ENCODE results near the gene GPHN. TPM values are rescaled to one million over a fixed set of nuclear protein-coding genes. Genes with fewer than 3 reads are reported as not detected.
A peak's percentile ranks its signal among the peaks of the same experiment; 100 is the strongest.

GPHN gene
- total RNA-seq, 4 donors from 2014 or later: 16.7 to 34.8 (median 27.0) TPM

GRCh38 chr14:66610154-66610563, 102.2 kb downstream of the GPHN start:
- Histone ChIP-seq H3K4me3 (no peak overlapping the region), H3K27me3 (no peaks in the 10 kb centered on the region), H3K9me3 (peaks cover 4% of the 10 kb centered on the region), H3K4me1 (no peaks in the 10 kb centered on the region), H3K36me3 (no peaks in the 10 kb centered on the region), H3K27ac (no peak overlapping the region)
- TF ChIP-seq, protein P1, sequence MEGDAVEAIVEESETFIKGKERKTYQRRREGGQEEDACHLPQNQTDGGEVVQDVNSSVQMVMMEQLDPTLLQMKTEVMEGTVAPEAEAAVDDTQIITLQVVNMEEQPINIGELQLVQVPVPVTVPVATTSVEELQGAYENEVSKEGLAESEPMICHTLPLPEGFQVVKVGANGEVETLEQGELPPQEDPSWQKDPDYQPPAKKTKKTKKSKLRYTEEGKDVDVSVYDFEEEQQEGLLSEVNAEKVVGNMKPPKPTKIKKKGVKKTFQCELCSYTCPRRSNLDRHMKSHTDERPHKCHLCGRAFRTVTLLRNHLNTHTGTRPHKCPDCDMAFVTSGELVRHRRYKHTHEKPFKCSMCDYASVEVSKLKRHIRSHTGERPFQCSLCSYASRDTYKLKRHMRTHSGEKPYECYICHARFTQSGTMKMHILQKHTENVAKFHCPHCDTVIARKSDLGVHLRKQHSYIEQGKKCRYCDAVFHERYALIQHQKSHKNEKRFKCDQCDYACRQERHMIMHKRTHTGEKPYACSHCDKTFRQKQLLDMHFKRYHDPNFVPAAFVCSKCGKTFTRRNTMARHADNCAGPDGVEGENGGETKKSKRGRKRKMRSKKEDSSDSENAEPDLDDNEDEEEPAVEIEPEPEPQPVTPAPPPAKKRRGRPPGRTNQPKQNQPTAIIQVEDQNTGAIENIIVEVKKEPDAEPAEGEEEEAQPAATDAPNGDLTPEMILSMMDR (IDR thresholded peaks at IDR 0.05): no peak
- TF ChIP-seq POLR2A (IDR thresholded peaks at IDR 0.05) (no peak), POLR2AphosphoS5 (IDR thresholded peaks at IDR 0.05) (no peak), EP300 (IDR thresholded peaks at IDR 0.05) (no peak)
- WGBS: 78% methylated on average over 4 of the region's 4 CpGs
- DNase-seq (ENCODE audit: low spot score in 2 of 2): no peak

- Histone ChIP-seq H3K4me1 (no peaks in the 10 kb centered on the region), H3K9me3 (peaks cover 4% of the 10 kb centered on the region), H3K36me3 (no peaks in the 10 kb centered on the region), H3K27me3 (no peaks in the 10 kb centered on the region), H3K27ac (no peak overlapping the region), H3K4me3 (no peak overlapping the region)
- no peak for DNase-seq (ENCODE audit: low spot score in 2 of 2)
- 94% methylated on average over 2 of the region's 2 CpGs for WGBS
- TF ChIP-seq POLR2AphosphoS5 (IDR thresholded peaks at IDR 0.05): no peak
- TF ChIP-seq EP300 (IDR thresholded peaks at IDR 0.05): no peak
- TF ChIP-seq, protein P1 (IDR thresholded peaks at IDR 0.05): no peak
- TF ChIP-seq POLR2A (IDR thresholded peaks at IDR 0.05): no peak
Observed at GRCh38 chr14:66613344-66613743, 105.4 kb downstream of the GPHN start.

GRCh38 chr14:66619952-66620351, 112.0 kb downstream of the GPHN start:
- no peak for DNase-seq (ENCODE audit: low spot score in 2 of 2)
- Histone ChIP-seq H3K27ac (no peak overlapping the region), H3K36me3 (no peaks in the 10 kb centered on the region), H3K4me3 (no peak overlapping the region), H3K4me1 (no peaks in the 10 kb centered on the region), H3K9me3 (no peaks in the 10 kb centered on the region), H3K27me3 (no peaks in the 10 kb centered on the region)
- no peak for TF ChIP-seq POLR2AphosphoS5 (IDR thresholded peaks at IDR 0.05)
- TF ChIP-seq POLR2A (IDR thresholded peaks at IDR 0.05): no peak
- no peak for TF ChIP-seq EP300 (IDR thresholded peaks at IDR 0.05)
- TF ChIP-seq, protein P1 (IDR thresholded peaks at IDR 0.05): no peak
- WGBS: 90% methylated on average over 2 of the region's 2 CpGs

DNA sequence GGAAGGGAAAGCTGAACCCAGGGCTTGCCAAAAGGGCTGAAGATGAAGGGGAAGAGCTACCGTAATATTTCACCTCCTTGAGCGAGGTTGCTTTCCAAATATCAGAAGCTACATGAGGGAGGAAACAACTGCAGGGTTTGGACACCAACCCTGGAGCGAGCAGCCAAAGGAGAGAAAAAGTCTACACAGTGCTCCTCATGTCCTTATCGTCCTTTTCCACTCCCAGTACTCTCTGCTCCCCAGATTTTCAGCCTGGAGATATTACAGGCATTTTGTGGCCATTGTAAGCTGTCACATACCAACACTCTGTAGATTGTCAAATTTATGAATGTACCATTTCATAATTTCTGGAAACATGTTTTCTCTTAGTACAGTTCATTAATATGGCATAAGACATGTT, 115.9 kb downstream of the GPHN start:
- Histone ChIP-seq H3K36me3 (no peaks in the 10 kb centered on the region), H3K4me3 (no peak overlapping the region), H3K4me1 (no peaks in the 10 kb centered on the region), H3K27ac (no peak overlapping the region), H3K27me3 (no peaks in the 10 kb centered on the region), H3K9me3 (no peaks in the 10 kb centered on the region)
- TF ChIP-seq, protein P1 (IDR thresholded peaks at IDR 0.05): no peak
- 69% methylated on average over 4 of the region's 4 CpGs for WGBS
- no peak for DNase-seq (ENCODE audit: low spot score in 2 of 2)

- DNase-seq (ENCODE audit: low spot score in 2 of 2): no peak
- Histone ChIP-seq H3K4me3 (no peak overlapping the region), H3K27ac (no peak overlapping the region), H3K36me3 (no peaks in the 10 kb centered on the region), H3K27me3 (no peaks in the 10 kb centered on the region), H3K4me1 (no peaks in the 10 kb centered on the region), H3K9me3 (no peaks in the 10 kb centered on the region)
- WGBS: 6% methylated on average over 1 of the region's 1 CpG
- no peak for TF ChIP-seq POLR2A (IDR thresholded peaks at IDR 0.05)
- TF ChIP-seq, protein P1 (IDR thresholded peaks at IDR 0.05): peak in 1 of 2 donors; percentile 39
Observed at GRCh38 chr14:66624336-66624937, 116.5 kb downstream of the GPHN start.
